GM18873 (cell line): ENCODE measurements around the gene TTC1.
"Not testable (repeated sequence)": the region's sequence is repeated elsewhere in the genome, so short reads cannot be mapped to it uniquely, and the experiment has no call there.

Source experiments
- ATAC-seq: cut with Tn5 transposase; IDR thresholded peaks from one replicate; pipeline ENCODE4 v1.9.1; 2021; ENCODE audit warnings: mild to moderate bottlenecking, moderate library complexity, moderate number of reproducible peaks; ENCODE audit not compliant: unreplicated experiment, low FRiP score

TTC1 gene

DNA sequence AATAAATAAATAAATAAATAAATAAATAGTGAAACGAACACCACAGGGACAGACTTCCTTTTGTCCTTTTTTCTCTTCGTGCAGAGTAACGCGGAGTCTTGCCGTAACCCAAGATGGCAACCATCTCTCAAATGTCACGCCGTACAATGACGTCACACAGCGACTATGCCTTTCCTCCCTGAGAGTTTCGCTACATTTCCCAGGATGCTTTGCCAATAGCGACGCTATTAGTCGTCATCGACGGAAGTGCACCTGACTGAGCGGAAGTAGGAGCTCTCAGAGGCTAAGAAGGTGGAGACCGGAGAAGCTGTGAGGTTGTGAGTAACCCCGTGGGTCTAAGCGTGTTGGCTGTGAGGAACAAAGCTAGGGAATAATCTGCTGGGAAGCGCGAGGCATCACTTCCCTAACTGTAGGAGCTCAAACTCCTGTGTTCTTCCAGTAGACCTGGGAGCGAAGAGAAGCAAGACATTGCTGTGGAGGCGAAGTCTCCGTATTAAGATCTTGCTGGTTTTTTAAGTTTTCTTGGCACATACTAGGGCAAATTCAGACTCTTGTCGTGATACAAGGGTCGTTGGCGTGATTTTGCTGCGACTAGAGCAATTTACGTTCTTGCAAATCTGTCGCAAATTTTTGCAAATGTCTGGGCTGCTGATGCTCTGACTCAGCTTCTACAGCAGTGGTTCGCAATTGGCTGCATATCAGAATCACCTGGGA, at the start of gene TTC1:
Gene TTC1 (plus strand): TSS at position 263 of the 714 bp plus-strand sequence. CDS start 1,390 bp downstream, outside the sequence.
- ATAC-seq = peak; percentile 99

- ATAC-seq = no peak
These were observed 47.5 kb upstream of the TTC1 start for GRCh38 chr5:159961176-159962160.

- ATAC-seq = no peak
These were observed 46.7 kb upstream of the TTC1 start for GRCh38 chr5:159962214-159962613.

GRCh38 chr5:159963935-159964334, 45.0 kb upstream of the TTC1 start:
- ATAC-seq = no peak

DNA sequence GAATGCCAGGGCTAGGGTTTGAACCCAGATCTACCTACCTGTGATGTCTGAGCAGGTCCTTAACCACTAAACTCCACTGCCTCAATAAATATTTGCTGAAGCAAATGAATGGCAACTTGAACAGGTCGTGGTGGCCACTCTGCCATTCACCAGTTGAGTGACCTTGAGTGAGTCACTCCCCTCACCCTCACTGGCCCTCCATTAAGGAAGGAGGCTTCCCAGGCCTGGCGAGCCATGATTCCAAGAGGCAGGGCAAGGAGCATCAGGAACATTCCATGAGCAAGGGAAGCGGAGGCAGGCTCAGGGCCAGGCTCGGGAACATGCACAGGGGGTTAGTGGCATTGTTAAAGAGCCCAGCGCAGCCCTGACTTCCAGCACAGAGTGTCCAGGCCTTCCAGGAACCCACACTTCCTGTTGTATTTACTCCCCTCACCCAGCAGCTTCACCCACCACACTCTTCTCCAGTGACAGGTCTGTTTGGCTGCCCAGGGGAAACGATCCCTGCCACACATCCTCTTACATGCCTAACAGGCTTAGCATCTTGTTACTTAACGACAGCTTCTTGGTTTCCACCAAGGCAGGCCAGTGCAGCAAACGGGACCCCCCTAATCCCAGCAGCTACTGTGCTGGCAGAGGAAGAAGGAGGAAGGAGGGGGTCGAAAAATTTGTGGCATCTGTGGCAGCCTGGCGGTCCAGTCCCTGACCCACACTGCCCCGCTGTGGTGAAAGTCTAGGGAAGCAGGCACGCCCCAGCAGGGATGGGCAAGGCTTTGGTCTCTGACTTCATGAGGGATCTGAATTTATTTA, 43.7 kb upstream of the TTC1 start:
- ATAC-seq = no peak

- ATAC-seq = not testable (repeated sequence)
These were observed 43.2 kb upstream of the TTC1 start for GRCh38 chr5:159965838-159966128.

DNA sequence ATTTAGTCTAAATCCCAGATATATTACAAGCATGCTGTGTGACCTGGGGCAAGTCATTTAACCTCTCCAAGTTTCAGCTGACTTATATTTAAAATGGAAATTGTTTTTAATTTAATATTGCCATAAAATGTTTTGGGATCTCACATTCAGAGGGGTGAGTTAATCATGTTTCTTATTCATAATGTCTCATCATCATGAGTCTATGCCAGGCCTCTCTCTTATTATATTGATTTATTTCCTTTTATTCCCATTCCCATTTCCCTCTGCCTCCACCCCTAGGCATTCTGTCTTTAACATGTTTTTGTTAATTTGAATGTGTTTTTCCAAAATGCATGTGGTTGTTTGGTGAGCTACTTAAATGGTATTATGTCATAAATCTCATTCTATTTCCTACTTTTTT, 39.0 kb upstream of the TTC1 start:
- no peak for ATAC-seq

DNA sequence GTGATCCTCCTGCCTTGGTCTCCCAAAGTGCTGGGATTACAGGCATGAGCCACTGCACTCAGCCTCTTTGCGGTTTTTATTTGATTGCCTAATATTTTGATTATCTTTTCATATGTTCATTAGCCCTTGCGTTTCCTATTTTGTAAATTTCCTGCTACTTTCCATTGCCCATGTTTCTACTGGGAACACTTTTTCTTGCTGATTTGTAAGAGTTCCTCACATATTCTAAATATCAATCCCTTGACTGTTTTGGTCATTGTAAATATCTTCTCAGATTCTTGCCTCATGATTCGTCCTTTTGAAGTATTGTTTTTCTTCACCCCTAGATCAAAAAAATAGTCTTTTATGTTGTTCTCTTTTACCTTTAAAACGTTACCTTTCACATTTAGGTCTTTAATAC, 37.9 kb upstream of the TTC1 start:
- no peak for ATAC-seq

DNA sequence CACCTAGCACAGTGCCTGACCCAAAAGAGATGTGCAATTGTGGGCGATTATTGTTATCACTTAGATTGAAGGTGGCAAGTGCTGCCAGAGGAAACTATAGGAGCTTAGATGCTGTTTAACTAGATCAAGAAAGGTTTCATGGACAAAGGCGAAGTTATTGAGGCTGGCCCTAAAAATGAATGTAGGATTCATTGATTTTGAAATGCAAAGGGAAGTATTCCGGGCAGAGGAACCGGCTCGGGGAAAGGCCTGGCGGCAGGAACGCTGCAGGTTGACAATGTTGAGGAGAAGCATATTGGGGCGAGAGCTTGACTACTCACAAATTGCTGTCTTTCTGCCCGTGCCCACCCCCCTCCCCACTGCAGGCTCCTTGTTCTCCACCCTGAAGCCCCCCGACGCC, 37.4 kb upstream of the TTC1 start:
- ATAC-seq = no peak

- no peak for ATAC-seq
These were observed 36.9 kb upstream of the TTC1 start for GRCh38 chr5:159971931-159972461.

DNA sequence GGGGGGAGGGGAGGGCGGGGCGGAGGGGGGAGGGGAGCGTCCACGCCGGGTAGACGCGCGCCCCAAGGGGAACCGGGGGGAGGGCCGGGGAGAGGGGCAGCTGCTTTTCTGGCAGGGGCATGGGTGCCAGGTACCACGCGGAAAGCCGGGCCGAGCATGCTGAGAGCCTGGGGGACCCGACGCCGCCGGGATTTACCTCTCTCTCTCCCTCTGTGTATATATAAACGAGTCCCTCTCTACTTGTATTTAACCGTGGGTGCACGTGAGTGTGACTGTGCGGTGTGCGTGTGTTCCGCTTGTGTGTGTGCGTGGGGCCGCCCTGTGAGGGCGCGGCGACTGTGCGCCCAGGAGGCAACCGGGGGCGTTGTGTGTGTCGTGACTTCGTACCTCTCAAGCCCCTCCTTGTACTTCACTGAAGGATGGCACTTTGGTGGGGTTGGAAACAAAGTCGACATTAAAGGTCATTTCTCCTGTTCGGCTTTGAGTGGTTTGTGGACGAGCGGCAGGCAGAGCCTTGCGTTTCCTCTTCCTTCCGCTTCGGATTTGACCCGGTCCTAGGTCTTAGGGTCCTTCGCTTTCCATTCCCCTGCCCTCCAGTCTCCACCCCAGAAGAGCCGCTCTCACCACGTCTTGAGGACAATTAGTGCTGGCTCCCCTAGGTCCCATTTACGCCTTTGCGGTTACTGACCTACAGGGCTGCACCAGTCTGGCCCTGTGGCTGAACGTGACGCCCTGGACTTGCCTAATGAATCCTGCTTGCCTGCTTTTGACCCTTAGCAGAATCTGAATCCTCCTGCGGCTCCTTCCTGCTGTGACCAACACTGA, 36.2 kb upstream of the TTC1 start:
- no peak for ATAC-seq

DNA sequence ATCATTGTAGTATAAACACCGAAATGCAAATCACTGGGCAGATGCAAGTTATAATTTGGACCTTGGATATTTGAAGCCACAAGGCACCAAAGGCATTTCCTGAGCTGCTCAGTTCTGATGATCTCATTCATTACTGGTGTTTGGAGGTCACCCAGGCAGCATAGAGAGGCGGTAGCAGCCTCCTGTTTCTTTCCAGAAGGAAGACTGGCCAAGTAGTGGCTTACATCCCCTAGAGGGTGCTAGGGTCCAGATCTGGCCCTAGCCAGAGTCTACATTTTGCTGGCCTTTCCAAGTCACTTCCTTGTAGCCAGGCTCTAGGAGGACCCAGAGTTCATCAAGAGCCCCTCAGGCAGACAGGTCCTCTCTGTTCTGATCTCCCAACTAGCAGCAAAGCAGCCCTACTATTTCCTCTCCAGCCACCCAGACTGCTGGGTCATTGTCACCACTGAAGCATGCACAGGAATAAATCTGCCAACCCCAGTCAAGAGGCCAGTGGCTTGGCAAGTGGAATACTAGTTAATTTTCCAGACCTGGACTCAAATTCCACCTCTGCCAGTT, 33.4 kb upstream of the TTC1 start:
- no peak for ATAC-seq

DNA sequence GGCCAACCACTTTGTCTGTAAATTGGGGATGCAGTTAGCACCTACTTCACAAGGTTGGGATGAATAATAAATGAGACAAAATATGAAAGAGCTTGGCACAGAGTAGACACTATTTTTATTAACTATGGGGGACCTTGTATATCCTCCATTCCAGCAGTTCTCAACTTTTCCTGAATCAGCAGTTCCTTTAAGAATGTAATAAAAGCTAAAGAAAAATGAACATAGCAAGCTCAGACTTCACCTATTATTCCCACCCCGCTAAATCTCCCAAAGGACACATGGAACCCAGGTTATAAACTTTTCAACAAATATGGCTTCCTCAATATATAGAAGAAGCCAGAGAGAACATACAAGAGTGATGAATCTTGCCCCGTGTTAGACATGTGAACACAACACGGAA, 32.0 kb upstream of the TTC1 start:
- ATAC-seq = no peak

DNA sequence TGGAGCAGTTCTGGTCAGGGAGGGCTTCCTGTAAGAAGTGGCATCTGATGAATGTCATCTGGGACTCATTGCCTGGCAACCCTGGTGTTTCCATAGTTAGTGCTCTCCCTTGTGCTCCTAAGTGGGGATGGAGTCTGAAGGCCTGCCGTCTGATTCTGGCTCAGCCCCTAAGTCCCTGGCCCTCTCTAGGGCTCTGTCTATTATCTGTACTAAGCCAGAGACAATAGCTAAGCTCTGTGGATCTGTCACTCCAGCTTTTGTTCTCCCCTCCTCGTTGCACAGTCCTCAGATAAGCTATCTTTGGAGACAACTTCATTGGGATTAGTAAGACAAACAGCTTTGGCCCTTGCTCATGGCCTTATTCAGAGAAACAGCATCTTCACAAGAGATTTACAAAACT, 30.6 kb upstream of the TTC1 start:
- no peak for ATAC-seq

GRCh38 chr5:159982421-159983173, 26.3 kb upstream of the TTC1 start:
- ATAC-seq = no peak

- ATAC-seq = peak; percentile 70
These were observed 21.8 kb upstream of the TTC1 start for GRCh38 chr5:159987031-159987674.

GRCh38 chr5:159990506-159990905, 18.4 kb upstream of the TTC1 start:
- no peak for ATAC-seq

GRCh38 chr5:159992566-159992965, 16.4 kb upstream of the TTC1 start:
- ATAC-seq = no peak
